Nephron progenitor cell (in vitro differentiated cells): ENCODE measurements around the gene SYT5.

Source experiments
- DNase-seq: peaks from one replicate; pipeline ENCODE4 v3.0.0; 2021
- H3K27ac Mint-ChIP-seq: 2 replicates; pipeline ENCODE4 v1.8.0; 2021; ENCODE audit warnings: mild to moderate bottlenecking, moderate library complexity, mixed read lengths
- H3K27me3 Mint-ChIP-seq: 2 replicates; pipeline ENCODE4 v1.8.0; 2021; ENCODE audit warnings: mild to moderate bottlenecking, low read depth, mixed read lengths; ENCODE audit not compliant: poor library complexity
- H3K36me3 Mint-ChIP-seq: 2 replicates; pipeline ENCODE4 v1.8.0; 2021; ENCODE audit warnings: low read depth, mixed read lengths
- H3K4me1 Mint-ChIP-seq: 2 replicates; pipeline ENCODE4 v1.8.0; 2021; ENCODE audit warnings: mixed read lengths
- H3K4me3 Mint-ChIP-seq: 2 replicates; pipeline ENCODE4 v1.8.0; 2021; ENCODE audit warnings: mild to moderate bottlenecking, moderate library complexity, mixed read lengths
- H3K9me3 Mint-ChIP-seq: 2 replicates; pipeline ENCODE4 v1.8.0; 2021; ENCODE audit warnings: mild to moderate bottlenecking, moderate library complexity, mixed read lengths
- TF ChIP-seq, protein P1 (sequence below): fragments of 200-600 bp; sonication (generic); IDR thresholded peaks from 2 replicates; pipeline ENCODE4 v1.5.0; 2021; ENCODE audit warnings: antibody characterized with exemption

SYT5 gene

GRCh38 chr19:55186080-55186479 is 6.0 kb upstream of the SYT5 start:
- TF ChIP-seq, protein P1, sequence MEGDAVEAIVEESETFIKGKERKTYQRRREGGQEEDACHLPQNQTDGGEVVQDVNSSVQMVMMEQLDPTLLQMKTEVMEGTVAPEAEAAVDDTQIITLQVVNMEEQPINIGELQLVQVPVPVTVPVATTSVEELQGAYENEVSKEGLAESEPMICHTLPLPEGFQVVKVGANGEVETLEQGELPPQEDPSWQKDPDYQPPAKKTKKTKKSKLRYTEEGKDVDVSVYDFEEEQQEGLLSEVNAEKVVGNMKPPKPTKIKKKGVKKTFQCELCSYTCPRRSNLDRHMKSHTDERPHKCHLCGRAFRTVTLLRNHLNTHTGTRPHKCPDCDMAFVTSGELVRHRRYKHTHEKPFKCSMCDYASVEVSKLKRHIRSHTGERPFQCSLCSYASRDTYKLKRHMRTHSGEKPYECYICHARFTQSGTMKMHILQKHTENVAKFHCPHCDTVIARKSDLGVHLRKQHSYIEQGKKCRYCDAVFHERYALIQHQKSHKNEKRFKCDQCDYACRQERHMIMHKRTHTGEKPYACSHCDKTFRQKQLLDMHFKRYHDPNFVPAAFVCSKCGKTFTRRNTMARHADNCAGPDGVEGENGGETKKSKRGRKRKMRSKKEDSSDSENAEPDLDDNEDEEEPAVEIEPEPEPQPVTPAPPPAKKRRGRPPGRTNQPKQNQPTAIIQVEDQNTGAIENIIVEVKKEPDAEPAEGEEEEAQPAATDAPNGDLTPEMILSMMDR: no peak
- H3K36me3 Mint-ChIP-seq: no peaks in the 10 kb centered on the region
- peaks cover 83% of the 10 kb centered on the region for H3K27me3 Mint-ChIP-seq
- H3K9me3 Mint-ChIP-seq: no peaks in the 10 kb centered on the region
- H3K4me1 Mint-ChIP-seq: no peaks in the 10 kb centered on the region
- no peak for DNase-seq
- H3K27ac Mint-ChIP-seq: no peak overlapping the region
- no peak overlapping the region for H3K4me3 Mint-ChIP-seq

DNA sequence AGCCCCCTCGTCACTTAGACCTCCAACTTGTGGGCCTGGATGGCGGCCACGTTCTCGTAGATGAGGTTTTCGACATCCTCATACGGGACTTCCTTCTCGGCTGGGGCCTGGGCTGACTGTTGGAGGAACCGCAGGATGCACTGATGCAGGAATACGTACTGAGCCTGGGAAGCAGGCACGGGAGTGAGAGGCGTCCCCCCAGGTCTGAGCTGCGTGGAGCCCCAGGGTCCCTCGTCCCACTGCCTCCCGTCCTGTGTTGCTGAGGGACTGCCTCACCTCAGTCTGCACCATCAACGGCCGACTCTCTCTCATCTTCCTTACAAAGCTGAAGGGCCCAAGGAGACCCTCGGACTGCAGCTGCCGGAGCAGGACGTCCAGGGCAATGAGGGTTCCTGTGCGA is 1.7 kb upstream of the SYT5 start:
- Mint-ChIP-seq H3K27ac (no peak overlapping the region), H3K4me3 (no peak overlapping the region), H3K4me1 (peaks cover 5% of the 10 kb centered on the region), H3K36me3 (no peaks in the 10 kb centered on the region), H3K27me3 (peaks cover 98% of the 10 kb centered on the region), H3K9me3 (no peaks in the 10 kb centered on the region)
- TF ChIP-seq, protein P1: no peak
- DNase-seq: no peak

GRCh38 chr19:55178781-55179599 is 1.1 kb downstream of the SYT5 start:
- TF ChIP-seq, protein P1: no peak
- Mint-ChIP-seq H3K9me3 (peaks cover 10% of the 10 kb centered on the region), H3K27ac (no peak overlapping the region), H3K4me1 (peaks cover 5% of the 10 kb centered on the region), H3K4me3 (peak overlapping the region; percentile 77), H3K36me3 (no peaks in the 10 kb centered on the region), H3K27me3 (peaks cover 100% of the 10 kb centered on the region)
- peak; percentile 92 for DNase-seq

- Mint-ChIP-seq H3K9me3 (peaks cover 15% of the 10 kb centered on the region), H3K4me1 (peaks cover 16% of the 10 kb centered on the region), H3K36me3 (no peaks in the 10 kb centered on the region), H3K27me3 (peaks cover 100% of the 10 kb centered on the region), H3K27ac (no peak overlapping the region), H3K4me3 (no peak overlapping the region)
- no peak for DNase-seq
- TF ChIP-seq, protein P1: no peak
Measured at GRCh38 chr19:55176076-55176475, 4.0 kb downstream of the SYT5 start.

DNA sequence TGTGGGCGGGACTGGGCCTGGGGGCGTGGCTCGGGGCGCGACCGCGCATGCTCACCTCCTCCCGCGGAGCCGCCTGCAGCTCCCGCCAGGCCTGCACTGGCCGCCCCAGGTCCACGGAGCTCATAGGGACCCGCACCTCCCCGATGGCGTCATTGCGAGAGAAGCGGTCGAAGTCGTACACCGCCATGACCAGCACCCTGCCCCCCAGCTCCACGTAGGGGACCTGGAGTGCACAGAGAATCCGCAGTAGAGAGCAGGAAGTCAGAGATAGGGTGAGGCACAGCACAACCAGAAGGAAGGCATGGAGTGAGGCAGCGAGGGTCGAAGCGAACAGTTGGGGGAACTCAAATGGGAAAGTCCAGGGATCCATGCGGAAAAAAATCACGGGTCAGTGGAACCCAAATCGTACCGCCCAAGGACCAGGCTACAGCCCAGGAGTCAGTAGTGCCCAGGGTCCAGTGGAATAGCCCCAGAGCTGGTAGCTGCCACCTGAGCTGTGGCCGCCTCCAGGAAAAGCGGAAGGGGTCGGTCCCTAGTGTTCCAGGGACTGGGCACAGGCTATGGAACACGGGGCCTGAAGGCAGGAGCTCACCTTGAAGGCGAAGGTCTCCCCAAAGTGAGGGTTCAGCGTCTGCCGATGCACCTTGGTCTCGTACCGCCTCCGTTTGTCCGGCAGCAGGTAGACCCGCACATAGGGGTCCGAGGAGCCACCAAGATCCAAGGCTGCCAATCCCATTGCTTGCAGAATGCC is 4.8 kb downstream of the SYT5 start:
- Mint-ChIP-seq H3K27me3 (peaks cover 100% of the 10 kb centered on the region), H3K4me3 (no peak overlapping the region), H3K36me3 (no peaks in the 10 kb centered on the region), H3K27ac (peak overlapping the region; percentile 24), H3K9me3 (peaks cover 15% of the 10 kb centered on the region), H3K4me1 (peaks cover 16% of the 10 kb centered on the region)
- TF ChIP-seq, protein P1: no peak
- no peak for DNase-seq
